NCI-H2107 treated with DMSO at 0.1 percent for 48 hours (cell line): ENCODE results near the gene ACTR6.
"Not testable (repeated sequence)": the region's sequence is repeated elsewhere in the genome, so short reads cannot be mapped to it uniquely, and the experiment has no call there.

ENCODE experiments used
- DNase-seq: peaks from one replicate; lab custom pipeline; 2025; ENCODE audit not compliant: unreplicated experiment; lab: John Stamatoyannopoulos, UW

ACTR6 gene

GRCh38 chr12:100200463-100201181, at the start of gene ACTR6:
ACTR6 (plus strand) TSS chr12:100200815; CDS start chr12:100200852, 37 bp downstream.
- peak; percentile 96 for DNase-seq

DNA sequence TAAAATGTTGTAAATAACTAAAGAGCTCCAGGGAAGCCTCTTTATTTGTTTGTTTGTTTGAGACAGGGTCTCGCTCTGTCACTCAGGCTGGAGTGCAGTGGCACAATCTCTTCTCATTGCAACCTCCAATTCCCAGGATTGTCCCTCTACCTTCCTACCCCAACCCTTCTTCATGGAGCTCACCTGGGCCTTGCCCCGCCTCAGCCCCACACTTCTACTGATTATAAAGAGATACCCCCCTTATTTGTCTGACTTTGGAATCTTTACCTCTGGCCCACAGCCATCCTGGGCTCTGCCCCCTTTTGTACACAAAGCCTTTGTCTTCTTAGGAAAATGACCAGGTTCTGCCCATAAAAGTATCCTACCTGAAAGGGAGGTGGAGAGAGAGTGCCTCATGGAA, 48.8 kb upstream of the ACTR6 start:
- no peak for DNase-seq

- no peak for DNase-seq
Measured at GRCh38 chr12:100153131-100153530, 47.5 kb upstream of the ACTR6 start.

DNA sequence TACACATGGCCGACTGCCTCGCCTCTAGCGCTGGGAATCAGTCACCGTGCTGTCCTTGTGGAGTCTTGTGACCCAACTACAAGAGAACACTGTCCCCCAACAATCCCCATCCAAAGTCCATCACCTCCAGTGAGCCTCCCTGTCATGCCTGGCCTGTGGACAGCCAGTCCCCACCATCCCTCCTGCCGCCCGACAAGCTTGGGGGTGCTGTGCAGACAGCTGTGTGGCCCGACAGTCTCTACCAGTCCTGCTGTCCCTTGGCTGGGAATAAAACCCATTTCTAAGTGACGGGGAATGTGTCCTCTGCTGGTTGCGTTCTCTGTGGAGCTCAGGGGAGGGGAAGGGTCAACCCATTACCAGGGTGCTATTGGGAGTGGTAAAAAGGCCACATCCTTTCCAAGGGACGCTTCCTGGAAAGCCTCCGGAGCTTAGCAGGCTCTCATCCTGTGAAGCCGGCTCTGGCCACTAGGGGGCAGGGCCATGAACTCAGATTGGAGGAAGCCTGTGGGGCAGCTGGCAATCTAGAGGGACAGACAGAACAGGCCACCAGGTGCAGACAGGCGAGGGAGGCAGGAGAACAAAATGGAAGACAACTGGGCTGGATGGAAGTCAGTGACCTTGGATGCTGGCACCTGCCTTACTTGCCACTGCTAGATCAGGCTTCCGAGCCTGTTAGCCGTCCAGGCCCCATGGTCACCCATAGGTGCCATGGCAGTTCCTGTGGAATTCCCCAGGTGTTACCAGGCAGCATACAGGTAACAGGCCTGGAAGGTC, 46.0 kb upstream of the ACTR6 start:
- DNase-seq: no peak

DNA sequence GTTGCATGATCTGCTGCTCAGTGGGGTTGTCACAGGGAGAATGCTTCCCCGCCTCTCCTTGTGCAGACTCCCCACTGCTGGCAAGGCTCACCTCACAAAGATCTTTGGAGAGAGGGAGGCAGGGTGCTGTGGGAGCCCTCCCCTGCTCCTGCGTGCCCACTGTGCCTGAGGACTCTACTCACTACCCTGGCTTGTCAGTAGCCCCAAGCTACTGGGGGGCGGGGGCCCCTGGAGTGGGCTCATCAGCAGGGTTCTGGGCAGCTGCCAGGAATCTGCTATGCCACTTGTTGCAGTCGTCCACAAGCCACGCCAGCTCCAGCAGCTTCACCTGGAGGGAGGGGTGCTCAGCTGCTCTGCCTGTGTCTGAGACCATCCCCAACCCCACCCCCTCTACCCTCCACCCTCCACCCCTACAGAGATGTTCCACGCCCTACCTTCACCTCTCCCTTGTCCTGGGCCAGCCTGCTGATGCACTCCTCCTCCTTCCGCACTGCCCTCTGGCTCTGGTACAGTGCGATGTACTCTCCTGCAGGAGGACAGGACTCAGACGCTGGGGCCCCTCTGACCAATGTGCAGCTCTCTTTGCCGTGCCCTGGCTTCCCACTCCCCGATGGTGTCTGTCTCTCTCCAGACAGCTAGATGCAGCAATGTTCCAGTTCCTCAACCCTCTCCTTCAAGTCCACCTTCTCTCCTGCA, 43.7 kb upstream of the ACTR6 start:
- peak; percentile 26 for DNase-seq

DNA sequence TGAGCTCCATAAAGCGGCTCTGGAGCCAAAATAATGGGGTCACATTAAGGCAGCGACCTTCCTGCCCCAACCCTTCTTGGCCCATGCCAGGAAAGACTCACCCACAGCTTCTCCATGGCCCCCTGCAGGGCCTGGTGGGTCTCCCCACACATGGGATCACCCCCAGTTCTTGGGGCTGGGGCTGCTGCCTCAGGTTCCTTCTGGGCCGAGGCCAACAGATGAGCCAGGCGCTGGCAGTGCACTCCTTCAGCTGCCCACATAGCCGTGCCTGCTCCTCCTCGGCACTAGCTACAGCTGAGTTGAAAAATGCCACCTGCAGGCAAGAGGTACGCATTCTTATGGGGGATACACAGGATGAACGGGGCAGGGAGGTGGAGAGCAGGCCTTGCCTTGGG, 43.2 kb upstream of the ACTR6 start:
- no peak for DNase-seq

- DNase-seq: no peak
Measured at GRCh38 chr12:100158535-100158934, 42.1 kb upstream of the ACTR6 start.

DNA sequence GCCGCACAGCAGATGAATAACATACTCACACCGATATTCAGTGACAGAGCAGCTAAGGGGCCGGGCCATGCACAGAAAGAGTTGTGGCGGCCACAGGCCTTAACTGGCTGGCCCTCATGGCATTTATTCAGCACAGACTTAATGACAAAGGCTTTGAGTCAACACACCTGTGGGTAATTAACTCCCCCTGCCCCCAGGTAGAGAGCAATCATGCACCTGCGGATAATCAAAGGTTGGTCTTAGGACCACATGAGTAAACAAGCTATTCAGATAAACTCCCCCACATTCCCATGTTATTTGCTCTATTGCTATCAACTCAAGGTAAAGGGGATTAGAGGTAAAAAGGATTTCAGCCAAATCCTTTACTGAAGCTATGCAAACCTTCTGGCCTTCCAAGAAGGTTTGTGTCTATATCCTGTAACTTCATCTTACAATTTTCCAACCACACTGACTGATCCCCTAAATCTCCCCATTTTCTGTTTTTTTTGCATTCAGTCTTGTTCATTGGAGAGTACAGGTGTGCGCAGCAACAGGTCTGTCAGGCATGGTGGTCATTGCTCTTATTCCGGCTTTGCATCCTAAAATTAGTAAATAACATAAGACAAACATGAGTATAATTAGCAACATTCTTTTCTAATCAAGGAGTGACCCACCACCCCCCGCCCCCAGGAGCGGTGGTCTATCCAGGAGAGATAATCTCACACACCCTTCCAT, 41.1 kb upstream of the ACTR6 start:
- no peak for DNase-seq

- DNase-seq: peak; percentile 83
Measured at GRCh38 chr12:100163416-100164152, 37.0 kb upstream of the ACTR6 start.

DNA sequence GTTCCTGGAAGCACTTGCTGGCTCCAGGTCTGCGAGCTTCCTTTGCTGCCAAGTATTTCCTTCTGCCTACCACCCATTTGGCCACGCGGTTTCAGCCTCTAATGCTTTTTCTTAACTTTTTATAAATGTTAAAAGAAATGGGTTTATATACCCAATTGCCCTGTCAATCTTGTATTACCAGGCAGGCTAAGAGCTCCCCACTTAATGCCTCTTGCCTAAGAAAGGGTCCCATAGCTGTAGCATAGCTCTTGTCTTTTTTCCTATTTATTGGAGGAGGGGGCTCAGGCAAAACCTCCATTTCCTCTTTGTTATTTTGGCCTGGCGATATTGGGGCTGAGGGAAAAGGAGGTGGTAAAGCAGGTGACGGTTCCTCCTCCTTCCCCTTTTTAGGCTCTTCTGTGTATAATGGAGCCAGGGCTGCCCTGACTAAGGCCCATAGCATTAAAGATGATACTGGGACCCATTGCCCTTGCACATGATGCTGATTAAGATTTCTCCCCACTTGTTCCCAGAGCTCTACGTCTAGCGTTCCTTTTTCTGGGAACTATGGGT, 36.4 kb upstream of the ACTR6 start:
- no peak for DNase-seq

DNA sequence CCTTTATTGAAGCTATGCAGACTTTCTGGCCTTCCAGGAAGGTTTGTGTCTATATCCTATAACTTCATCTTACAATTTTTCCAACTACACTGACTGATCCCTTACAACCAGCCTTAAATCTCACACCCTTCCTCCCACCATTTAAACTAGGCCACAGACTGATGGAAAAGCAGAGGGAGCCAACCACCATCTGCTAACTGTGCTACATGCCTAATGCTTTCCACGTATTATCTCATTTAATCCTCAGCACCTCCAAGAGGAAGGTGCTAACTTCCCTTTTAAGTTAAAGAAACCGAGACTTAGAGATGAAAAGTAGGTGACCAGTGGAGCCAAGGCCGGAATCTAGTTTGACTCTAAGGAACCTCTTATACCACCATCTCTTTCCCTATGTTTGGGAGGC, 35.3 kb upstream of the ACTR6 start:
- DNase-seq: no peak

DNA sequence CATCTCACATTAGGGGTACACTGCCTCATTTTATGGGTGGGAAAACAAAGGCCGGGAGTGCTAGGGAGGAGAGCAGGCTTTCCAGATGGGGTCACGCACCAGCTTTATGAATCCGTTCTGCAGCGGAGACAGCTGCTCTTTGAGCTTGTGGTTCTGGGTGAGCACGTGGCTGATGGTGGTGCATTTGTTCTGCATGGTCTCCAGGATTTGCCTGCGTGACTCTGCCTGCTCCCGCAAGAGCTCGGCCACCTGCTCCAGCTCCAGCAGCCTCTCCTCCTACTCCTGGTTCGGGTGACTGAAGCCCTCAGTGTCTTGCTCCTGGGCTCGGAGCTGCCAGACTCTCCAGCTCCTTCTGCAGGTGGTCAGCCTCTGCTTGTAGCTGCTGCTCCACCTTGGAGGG, 34.4 kb upstream of the ACTR6 start:
- no peak for DNase-seq

- no peak for DNase-seq
Measured at GRCh38 chr12:100168562-100168961, 32.1 kb upstream of the ACTR6 start.

DNA sequence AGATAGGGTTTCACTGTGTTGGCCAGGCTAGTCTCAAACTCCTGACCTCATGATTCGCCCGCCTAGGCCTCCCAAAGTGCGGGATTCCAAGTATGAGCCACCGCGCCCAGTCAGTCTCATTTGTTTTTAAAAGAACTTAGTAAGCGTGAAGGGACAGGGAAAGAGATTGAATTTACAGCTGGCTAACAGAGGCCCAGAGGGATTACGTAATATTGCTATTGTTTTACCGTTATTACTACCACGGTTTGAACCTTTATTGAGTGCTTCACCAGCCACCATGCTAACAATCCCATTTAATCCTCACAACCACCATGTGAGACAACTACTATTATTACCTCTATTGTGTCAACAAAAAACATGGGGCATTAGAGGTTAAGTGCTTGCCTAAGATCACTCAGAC, 31.3 kb upstream of the ACTR6 start:
- DNase-seq: no peak

- DNase-seq: no peak
Measured at GRCh38 chr12:100170313-100170858, 30.2 kb upstream of the ACTR6 start.

DNA sequence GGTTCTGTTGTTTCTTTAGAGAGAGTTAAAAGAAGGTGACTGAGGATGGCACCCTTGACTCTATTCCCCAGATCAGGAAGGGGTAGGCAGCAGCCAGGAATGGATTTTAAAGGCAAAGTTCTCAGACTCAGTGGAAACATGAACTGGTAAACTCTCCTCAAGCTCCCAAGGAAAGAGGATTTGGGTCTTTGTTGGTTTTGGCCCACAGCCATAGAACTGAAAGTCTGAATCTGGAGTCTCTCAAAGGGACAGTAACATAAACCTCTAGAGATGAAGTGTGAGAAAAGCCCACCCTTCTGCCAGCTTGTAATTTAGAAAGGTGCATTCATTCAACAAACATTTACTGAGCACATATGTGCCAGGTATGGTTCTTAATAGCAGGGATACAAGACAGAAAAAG, 29.4 kb upstream of the ACTR6 start:
- no peak for DNase-seq

GRCh38 chr12:100173111-100173510, 27.5 kb upstream of the ACTR6 start:
- no peak for DNase-seq

DNA sequence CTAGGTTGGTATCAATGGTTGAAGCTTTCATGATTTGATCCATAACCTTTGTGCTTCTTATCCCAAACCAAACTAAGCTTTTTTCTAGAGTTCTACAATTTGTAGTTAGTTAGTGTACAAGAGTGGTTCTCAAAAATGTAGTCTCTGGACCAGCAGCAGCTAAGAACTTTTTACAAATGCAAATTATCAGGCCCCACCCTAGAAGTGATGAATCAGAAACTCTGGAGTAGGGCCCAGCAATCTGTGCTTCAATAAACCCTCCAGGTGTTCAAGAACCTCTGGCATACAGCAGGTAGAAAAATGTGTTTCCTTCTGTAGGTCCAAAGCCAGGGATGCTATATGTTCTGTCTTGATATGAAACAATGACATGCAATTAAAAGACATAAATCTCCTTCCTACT, 26.1 kb upstream of the ACTR6 start:
- DNase-seq: no peak

- DNase-seq: not testable (repeated sequence)
Measured at GRCh38 chr12:100176493-100176892, 24.1 kb upstream of the ACTR6 start.

DNA sequence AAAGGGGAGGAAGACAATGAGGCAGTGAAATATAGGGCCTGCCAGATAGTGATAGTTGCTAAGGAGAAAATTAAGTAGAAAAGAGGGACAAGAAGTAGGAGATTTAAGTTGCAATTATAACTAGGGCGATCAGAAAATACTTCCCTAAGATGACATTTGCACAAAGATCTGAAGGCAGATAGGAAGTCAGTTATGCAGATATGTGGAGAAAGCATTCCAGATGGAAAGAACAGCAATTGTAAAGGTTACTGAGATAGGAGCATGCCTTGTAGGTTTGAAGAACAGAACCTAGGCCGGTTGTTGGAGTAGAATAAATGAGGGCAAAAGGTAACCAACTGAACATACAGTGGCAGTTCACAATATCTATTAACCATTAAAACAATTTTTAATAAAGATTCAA, 21.4 kb upstream of the ACTR6 start:
- no peak for DNase-seq
